Measurements from ENCODE around the gene SRPX. TPM values are rescaled to one million over a fixed set of nuclear protein-coding genes. Genes with fewer than 3 reads are reported as not detected.

SRPX gene
- total RNA-seq, 1 experiment from 2014 or later, result 2.2 TPM

DNA sequence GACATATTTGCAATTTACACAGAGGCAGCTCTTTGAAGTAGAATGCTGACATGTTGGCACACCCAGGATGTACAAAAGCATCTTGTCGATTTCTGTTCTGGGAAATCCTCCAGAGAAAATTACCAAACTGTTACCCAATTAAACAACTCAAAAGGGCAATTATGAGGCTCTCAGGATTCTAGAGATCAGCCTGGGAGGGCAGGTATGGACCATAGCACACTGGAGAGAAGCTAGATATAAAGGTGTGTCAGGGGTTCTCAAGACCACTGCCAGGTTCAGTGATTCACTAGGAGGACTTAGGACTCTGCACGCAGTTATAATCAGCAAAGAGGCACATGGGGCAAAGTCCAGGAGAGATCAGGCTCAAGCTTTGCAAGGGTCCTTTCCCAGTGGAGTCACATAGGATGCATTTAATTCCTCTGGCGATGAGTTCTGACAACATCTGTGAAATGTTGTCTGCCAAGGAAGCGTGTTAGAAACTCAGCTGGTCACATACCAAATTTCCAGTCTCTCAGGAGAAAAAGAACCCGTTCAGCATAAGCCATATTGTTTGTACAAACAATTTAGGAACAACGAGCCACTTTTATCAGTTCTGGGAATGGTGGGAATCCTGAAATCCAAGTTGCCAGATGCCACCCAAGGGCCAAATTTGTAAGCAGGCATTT, 113.5 kb downstream of the SRPX start:
- no peak overlapping the region for H3K4me3 Mint-ChIP-seq (ENCODE audit: unreplicated experiment)
- BruUV-seq (replicated peaks), result no TSS peak
- POLR2A ChIA-PET, result no interaction called here
- peaks cover 4% of the 10 kb centered on the region for H3K36me3 Mint-ChIP-seq (ENCODE audit: insufficient read depth, unreplicated experiment)
- peak in 1 of 2 experiments; percentile 34 for DNase-seq
- CTCF ChIA-PET, result no interaction called here
- Histone ChIP-seq H3K36me3 (ENCODE audit: control insufficient read depth, insufficient read depth, low read length) (no peaks in the 10 kb centered on the region), H3K27me3 (replicated peaks; ENCODE audit: control insufficient read depth, insufficient read depth, low read length) (no peaks in the 10 kb centered on the region), H3K4me1 (no peaks in the 10 kb centered on the region; the same call in 1 of the 2 replicates), H3K9me3 (no peaks in the 10 kb centered on the region), H3K4me3 (ENCODE audit: low read depth, low read length) (no peak overlapping the region)
- peaks cover 5% of the 10 kb centered on the region for H3K4me1 Mint-ChIP-seq (ENCODE audit: low read depth, unreplicated experiment)
- no peaks in the 10 kb centered on the region for H3K9me3 Mint-ChIP-seq (ENCODE audit: unreplicated experiment)
- TF ChIP-seq, protein P1, sequence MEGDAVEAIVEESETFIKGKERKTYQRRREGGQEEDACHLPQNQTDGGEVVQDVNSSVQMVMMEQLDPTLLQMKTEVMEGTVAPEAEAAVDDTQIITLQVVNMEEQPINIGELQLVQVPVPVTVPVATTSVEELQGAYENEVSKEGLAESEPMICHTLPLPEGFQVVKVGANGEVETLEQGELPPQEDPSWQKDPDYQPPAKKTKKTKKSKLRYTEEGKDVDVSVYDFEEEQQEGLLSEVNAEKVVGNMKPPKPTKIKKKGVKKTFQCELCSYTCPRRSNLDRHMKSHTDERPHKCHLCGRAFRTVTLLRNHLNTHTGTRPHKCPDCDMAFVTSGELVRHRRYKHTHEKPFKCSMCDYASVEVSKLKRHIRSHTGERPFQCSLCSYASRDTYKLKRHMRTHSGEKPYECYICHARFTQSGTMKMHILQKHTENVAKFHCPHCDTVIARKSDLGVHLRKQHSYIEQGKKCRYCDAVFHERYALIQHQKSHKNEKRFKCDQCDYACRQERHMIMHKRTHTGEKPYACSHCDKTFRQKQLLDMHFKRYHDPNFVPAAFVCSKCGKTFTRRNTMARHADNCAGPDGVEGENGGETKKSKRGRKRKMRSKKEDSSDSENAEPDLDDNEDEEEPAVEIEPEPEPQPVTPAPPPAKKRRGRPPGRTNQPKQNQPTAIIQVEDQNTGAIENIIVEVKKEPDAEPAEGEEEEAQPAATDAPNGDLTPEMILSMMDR (IDR thresholded peaks at IDR 0.05; ENCODE audit: insufficient read depth in 1 of 2, low read depth in 1 of 2, low read length in 1 of 2, severe bottlenecking in 1 of 2, unreplicated experiment in 1 of 2), result no peak
- intact Hi-C loops (cut with micrococcal nuclease; ENCODE audit: unreplicated experiment), result no loop called here
- no peak overlapping the region for H3K27ac Mint-ChIP-seq (ENCODE audit: unreplicated experiment)
- no peaks in the 10 kb centered on the region for H3K27me3 Mint-ChIP-seq (ENCODE audit: insufficient read depth, unreplicated experiment)

DNA sequence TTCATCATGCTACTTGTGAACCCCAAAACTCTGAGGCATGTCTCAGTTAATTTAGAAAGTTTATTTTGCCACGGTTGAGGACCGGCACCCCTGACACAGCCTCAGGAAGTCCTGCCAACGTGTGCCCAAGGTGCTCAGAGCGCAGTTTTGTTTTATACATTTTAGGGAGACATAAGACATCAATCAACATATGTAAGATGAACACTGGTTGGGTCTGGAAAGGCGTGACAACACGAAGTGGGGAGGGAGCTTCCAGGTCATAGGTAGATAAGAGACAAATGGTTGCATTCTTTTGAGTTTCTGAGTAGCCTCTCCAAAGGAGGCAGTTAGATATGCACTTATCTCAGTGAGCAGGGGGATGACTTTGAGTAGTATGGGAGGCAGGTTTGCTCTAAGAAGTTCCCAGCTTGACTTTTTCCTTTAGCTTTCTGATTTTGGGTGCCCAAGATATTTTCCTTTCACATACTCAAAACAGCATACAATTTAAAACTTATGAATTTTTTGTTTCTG, 115.4 kb downstream of the SRPX start:
- H3K36me3 ChIP-seq (ENCODE audit: control insufficient read depth, insufficient read depth, low read length), result no peaks in the 10 kb centered on the region
- Mint-ChIP-seq H3K4me1 (ENCODE audit: low read depth, unreplicated experiment) (peaks cover 5% of the 10 kb centered on the region), H3K36me3 (ENCODE audit: insufficient read depth, unreplicated experiment) (peaks cover 4% of the 10 kb centered on the region), H3K27me3 (ENCODE audit: insufficient read depth, unreplicated experiment) (no peaks in the 10 kb centered on the region), H3K9me3 (ENCODE audit: unreplicated experiment) (no peaks in the 10 kb centered on the region), H3K27ac (ENCODE audit: unreplicated experiment) (no peak overlapping the region), H3K4me3 (ENCODE audit: unreplicated experiment) (no peak overlapping the region)
- no peaks in the 10 kb centered on the region for H3K9me3 ChIP-seq
- no peak for DNase-seq
- BruUV-seq (replicated peaks), result no TSS peak
- no peak overlapping the region for H3K4me3 ChIP-seq (ENCODE audit: low read depth, low read length)
- TF ChIP-seq, protein P1 (IDR thresholded peaks at IDR 0.05; ENCODE audit: insufficient read depth in 1 of 2, low read depth in 1 of 2, low read length in 1 of 2, severe bottlenecking in 1 of 2, unreplicated experiment in 1 of 2), result no peak
- H3K27me3 ChIP-seq (replicated peaks; ENCODE audit: control insufficient read depth, insufficient read depth, low read length), result no peaks in the 10 kb centered on the region
- POLR2A ChIA-PET, result no interaction called here
- no peaks in the 10 kb centered on the region; the same call in 1 of the 2 replicates for H3K4me1 ChIP-seq
- intact Hi-C loops (cut with micrococcal nuclease; ENCODE audit: unreplicated experiment), result no loop called here
- CTCF ChIA-PET, result no interaction called here

DNA sequence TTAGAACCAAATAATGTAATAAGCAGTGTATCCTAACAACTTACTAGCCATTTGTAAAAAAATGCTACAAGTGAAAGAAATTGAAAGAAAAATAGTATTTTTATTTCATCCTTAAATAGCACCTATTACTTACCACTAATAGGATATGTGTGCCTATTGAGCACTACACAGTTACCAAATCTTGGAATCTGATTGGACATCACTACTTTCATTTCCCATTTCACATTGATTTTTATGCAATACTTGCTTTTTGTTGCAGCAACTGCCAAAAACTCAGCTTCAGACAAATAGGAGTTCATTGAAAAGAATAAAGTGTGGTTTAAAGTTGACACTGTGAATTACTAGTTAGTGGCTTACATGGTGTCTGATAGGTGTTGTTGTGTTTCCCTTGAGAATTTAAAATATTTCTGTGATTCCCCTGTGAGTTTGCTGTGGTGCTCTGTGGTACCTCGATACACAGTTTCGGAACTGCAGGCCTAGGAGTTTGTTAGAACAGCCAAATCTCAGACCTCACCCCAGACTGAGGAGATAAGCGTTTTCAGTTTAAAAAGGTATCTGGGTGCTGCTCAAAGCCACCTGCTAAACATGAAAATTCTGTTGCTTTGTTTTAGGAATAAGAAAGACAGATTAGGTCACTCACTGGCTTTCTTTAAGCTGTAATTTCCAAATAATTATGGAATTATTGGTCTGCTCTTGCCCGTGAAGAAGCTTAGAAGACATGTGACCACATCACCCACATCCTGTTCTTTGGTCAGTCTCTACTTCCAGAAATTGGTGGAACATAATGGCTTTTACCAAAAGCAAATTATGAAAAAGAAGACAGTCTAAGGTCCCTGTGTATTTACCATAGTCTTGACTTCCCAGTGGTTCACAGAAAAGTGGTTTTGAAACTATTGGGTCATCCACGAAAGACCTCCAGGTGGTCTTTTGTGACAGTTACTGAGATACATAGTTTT, 116.5 kb downstream of the SRPX start:
- Mint-ChIP-seq H3K36me3 (ENCODE audit: insufficient read depth, unreplicated experiment) (peaks cover 4% of the 10 kb centered on the region), H3K4me1 (ENCODE audit: low read depth, unreplicated experiment) (peaks cover 5% of the 10 kb centered on the region), H3K9me3 (ENCODE audit: unreplicated experiment) (no peaks in the 10 kb centered on the region), H3K27ac (ENCODE audit: unreplicated experiment) (no peak overlapping the region), H3K4me3 (ENCODE audit: unreplicated experiment) (no peak overlapping the region), H3K27me3 (ENCODE audit: insufficient read depth, unreplicated experiment) (no peaks in the 10 kb centered on the region)
- H3K4me1 ChIP-seq, result no peaks in the 10 kb centered on the region; the same call in 1 of the 2 replicates
- BruUV-seq (replicated peaks), result no TSS peak
- intact Hi-C loops (cut with micrococcal nuclease; ENCODE audit: unreplicated experiment), result no loop called here
- TF ChIP-seq, protein P1 (IDR thresholded peaks at IDR 0.05; ENCODE audit: insufficient read depth in 1 of 2, low read depth in 1 of 2, low read length in 1 of 2, severe bottlenecking in 1 of 2, unreplicated experiment in 1 of 2), result no peak
- no peak for DNase-seq
- CTCF ChIA-PET, result no interaction called here
- H3K9me3 ChIP-seq, result no peaks in the 10 kb centered on the region
- POLR2A ChIA-PET, result no interaction called here
- H3K4me3 ChIP-seq (ENCODE audit: low read depth, low read length), result no peak overlapping the region
- H3K36me3 ChIP-seq (ENCODE audit: control insufficient read depth, insufficient read depth, low read length), result no peaks in the 10 kb centered on the region
- no peaks in the 10 kb centered on the region for H3K27me3 ChIP-seq (replicated peaks; ENCODE audit: control insufficient read depth, insufficient read depth, low read length)
